HG02840 (cell line): ENCODE data around the gene CELF4.

ENCODE experiments used
- ATAC-seq: cut with Tn5 transposase; IDR thresholded peaks from one replicate; pipeline ENCODE4 v1.9.1; 2021; ENCODE audit warnings: mild to moderate bottlenecking, moderate library complexity, moderate number of reproducible peaks; ENCODE audit not compliant: unreplicated experiment, low FRiP score

CELF4 gene

DNA sequence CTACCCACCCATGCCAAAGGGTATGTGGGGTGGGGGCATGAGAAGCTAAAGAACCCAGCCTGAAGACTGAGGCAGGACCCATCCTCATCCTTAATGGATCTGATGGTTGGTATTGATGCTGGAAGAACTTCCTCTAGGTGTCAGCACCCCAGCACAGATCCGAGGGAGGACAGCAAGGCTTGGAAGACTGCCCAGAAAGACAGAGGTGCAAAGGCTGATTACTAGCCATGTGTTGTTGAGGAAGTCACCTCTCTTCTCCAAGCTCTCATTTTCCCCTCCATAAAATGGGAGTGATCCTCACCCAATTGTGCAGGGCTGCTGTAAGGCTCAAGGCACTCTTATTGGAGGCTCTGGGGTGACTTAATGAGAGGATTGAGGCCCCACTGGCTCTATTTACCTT is 256.5 kb downstream of the CELF4 start:
- ATAC-seq = no peak

DNA sequence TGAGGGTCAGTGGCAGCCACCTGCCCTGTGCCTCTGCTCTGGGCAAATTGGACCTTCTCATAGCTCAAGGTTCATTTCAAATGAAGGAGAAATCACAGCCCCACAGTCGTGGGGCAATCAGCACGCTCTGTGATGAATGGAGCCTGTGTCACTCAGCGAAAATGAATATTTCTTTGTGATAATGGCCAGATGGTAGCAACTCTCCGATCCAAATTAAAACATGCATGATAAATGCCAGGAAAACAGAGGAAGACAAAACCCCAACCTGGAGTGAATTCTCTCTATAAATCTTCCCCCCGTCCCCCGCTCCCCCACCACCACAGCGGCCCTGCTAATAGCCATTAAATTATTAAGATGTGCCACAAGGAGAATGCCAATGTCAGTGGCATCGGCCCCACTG is 258.4 kb downstream of the CELF4 start:
- no peak for ATAC-seq

DNA sequence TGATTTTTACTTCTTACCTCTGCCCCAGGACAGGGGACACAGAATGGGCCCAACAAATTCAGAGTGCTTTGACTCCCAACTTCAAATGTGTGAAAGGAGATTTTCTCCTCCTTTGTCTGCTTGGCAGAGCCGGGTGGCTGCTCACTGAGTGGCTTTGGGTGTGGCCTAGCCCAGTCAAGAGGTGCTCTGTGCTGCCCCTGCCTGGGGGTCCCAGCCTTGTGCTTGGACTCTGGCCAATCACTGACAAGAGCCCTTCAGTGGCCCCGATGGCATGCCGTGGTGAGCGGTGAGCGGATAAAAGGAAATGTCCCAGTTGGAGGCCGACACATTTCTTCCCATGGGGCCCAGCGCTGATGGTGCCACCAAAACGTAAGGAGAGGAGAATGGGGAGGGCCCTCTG is 259.2 kb downstream of the CELF4 start:
- ATAC-seq = no peak

DNA sequence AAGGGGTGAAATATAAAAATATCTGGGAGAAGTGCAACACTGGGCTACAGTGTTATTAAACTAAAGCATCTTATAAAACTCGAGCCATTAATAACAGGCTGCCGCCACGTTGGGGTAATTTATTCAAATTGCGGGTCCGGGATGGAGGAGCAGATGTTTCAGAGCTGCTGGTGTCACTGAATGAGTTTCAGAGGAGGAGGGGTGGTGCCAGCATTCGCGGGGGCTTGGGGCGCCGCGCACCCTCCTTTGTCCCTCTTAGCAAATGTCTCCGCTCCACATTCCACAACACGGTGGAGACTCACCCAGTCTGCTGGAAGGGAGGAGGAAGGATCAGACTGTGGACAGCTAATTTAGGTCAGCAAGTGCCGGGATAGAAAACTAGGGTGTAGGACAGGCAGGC is 260.5 kb downstream of the CELF4 start:
- ATAC-seq = no peak

DNA sequence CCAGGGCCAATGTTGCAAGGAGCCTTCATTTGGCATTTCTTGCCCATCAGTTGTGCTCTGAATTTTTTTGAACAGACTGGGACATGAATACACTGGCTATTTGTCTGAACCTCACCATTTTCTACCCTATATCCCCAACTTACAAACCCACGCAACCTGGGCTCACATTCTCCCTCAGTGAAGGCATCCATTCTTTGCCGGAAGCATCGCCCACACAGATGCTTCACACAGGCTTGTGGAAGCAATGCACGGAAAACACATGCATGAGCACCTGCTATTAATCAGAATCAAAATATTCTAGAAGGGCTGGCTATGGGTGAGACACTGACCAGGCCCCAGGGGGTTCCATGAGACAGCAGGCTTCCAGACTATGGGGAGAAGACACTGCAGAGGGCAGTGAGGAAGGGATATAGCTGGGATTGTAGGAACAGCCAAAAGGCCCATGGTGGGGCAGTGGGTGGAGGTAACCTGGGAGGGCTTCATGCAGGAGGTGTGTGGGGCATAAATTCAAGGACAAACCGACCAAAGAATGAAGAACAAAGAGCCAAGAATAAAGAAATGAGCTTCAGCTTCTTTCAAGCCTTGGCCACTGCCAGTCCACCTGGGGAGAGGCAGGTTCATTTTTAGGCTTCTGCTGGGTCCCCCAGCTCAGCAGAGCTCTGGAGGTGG is 261.5 kb downstream of the CELF4 start:
- ATAC-seq = no peak

DNA sequence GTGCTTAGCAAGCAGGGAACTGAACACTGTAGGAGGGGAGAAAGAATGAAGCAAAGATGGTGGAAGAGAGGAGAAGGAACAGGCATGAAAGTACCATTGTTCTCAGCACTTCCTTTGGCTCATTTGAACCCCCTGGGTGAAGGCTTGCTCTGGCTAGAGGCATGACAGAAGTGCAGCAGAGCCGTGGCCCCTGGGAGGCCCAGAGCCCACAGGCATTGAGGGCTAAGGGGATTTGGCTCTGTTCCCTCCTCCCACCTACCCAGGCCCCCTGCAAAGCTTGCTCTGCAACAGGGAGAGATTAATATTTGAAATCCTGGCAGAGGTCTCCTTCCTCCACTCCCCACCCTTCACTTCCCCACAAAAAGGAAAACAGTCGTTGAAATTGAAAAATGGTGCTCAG is 262.6 kb downstream of the CELF4 start:
- no peak for ATAC-seq

DNA sequence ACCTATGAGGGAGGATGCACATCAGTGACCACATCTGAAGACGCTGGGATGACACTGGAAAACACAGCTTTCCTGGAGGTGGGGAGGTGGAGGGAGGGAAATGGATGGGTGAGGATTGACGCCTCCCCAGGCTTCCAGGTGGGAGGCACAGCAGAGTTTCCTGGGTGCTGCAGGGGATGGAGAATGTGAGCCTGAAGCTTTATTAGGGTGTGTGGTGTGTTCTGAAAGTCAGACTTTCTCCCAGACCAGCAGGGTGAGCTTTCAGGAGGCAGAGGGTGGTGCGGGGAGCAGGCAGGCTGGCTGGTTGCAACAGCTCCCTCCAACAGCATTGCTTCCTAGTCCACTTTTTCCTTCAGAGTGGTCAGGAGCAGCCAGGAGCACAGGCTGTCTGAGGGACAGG is 263.1 kb downstream of the CELF4 start:
- ATAC-seq = no peak

DNA sequence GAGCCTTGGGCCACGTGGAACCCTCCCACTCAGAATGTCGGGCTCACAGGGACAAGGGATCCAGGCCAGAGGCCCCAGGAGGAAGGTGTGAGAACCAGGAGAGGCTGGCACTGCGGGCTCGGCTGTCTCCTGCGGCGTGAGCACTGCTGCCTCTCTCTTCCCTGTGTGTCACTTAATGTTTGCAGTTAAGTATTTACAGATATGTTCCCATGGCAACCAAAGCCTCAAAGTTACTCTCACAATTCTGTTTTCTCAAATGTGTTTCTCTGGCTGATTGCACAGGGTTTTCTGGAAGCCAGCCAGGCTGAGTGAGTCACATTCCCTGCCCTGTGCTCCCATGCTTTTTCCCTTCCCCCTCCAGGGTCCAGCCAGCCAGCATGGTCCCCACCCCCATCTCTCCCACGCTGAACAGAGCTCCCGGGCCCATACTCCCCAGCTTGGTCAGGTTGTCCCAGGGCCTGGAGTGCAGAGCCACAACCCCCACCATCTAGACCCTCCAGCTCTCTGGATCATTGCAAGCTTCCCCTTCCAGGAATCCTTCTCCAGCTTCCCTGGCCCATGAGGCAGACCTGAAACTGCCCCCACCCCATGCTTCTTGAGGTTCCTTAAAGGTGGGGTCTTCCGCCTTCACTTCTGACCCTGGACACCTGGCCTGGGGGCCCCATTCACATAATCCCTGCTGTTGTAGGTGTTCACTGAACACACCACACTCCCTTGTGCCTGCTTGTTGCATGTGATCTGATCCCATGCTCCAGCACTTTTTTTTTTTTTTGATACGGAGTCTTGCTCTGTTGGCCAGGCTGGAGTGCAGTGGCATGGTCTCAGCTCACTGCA is 265.9 kb downstream of the CELF4 start:
- ATAC-seq = no peak

DNA sequence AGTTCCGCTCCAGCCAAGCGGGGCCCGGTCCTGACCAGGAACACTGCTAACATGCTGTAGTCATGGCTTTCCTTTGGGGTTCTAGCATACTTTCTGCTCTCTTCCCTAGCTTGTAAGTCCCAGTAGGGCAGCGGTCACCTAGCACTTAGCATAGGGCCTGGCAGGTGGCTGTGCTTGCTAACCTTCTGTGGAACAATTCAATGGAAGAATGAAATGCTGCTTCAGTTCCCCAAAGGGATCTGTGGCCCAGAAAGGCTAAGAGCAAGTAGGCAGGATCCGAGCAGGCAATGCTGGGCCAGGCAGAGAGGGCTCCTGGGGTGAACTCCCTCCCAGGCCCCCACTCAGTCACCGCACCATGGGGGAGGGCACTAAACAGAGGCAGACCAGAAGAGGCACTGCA is 266.8 kb downstream of the CELF4 start:
- ATAC-seq = no peak

DNA sequence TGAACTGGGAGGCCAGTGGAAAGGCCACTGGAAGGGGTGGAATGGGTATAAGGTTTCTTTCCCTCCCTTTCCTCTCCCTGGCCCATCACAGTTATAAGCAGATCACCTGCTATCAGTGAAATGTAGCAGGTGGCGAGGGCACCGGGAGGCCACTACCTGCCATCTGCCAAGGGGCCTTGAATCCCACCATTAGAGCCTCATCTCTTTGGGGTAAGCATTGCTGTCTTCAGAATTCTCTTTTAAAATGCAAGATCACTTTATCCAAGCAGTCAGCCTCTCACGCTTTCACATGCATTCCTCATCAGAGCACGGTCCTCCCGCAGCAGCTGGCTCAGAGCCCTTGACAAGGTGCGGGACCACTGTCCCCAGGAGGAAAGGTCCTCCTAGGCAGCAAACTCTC is 268.5 kb downstream of the CELF4 start:
- no peak for ATAC-seq

DNA sequence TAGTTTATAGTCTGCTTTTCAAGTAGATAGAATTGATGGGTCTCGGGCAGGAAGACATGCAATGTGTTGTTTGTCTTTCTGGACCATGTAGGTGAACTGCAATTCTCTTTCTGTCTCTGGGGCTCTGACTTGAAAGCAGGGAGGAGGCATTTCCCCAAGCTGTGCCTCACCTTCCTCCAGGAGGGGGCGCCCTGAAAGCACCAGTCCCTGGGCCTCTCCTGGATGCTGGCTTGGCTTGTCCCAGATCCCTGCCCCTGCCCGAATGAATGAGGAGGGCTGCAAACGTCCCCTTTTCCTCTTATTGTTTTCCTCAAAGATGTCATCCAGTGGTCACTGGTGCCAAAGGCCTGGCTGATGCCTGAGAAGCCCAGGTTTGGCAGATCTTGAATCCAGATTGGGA is 270.6 kb downstream of the CELF4 start:
- no peak for ATAC-seq

DNA sequence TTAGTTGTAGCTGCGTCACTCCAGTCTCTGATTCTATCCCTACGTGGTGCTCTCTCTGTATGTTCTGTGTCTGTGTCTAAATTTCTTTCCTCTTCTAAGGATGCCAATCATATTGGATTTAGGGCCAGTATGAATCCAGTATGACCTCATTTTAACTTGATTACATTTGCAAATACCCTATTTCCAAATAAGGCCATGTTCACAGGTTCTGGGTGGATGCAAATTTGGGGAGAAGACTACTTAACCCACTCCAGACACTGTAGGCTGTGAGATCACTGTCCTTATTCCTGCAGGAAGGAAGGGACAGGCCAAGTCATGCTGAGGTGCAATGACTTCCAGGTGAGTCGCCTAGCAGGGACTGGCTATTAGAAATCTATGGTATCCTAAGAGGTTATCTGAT is 272.2 kb downstream of the CELF4 start:
- ATAC-seq = no peak

DNA sequence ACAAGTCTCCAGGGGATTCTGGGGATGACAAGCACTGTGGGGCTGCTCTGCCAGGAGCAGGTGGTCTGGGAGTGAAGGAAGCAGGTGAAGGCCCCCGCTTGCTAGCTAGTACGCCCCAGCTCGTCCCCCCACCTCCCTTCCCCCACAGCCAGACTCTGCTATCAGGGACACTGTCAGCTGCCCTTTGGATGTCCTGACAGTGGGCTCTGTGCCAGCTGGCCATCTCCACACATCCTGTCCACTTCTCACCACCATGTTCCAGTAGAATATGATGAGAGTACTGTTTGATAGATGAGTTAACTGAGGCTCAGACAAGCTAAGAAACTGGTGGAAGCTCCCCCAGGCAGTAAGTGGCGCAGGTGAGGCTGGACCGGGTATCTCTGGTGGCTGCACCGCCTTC is 276.2 kb downstream of the CELF4 start:
- no peak for ATAC-seq

DNA sequence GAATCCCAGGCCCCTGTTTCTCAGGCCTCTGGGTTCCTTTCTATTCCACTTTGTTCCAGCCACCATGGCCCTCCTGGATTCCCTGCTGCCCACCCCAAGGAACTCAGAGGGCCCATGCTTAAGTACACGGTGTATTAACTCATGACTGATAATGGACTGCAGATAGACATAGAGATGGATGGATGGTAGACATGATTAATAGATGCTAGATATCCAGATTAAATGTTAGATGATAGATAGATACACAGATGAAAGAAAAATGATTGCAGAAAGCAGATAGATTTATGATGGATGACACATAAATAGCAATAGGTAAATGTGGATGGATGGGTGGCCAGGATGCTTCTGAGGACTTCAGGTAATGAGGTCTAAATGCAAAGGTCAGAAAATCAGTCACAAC is 278.0 kb downstream of the CELF4 start:
- ATAC-seq = no peak

DNA sequence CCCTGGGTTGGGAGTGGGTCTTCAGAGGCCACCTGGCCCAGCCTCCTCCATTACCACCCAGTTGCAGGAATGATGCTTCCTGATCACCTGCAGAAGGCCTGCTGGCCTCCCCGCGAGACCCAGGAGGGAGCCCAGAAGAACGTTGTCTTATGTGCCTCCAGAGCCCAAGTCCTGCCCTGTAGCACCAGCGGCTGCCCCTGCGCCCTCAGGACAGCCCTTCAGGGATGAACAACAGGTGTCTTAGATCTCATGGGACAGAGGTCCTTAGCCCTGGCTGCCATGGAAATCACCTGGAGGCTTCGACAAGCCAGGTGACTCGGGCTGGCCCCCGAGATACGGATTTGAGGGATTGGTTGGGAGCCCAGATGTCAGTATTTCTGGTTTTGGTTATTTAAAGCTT is 278.8 kb downstream of the CELF4 start:
- ATAC-seq = no peak

DNA sequence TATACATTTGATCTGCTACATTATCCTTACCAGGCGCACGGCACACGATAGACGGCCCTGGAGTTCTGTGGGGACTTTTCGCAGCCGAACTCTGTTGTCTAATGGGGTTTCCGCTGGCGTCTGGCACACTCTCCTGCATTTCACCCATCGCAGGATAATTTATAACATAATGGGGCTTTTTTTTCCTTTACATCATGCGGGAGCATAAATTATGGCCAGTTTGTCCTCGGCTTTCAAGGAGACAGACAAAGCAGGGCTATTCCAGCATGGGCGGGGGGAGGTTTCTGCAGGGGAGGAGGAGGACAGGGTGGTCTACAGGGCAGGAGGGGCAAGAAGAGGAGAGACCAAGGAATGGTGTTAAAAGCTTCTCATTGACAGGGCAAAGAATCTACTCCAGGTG is 279.8 kb downstream of the CELF4 start:
- no peak for ATAC-seq

DNA sequence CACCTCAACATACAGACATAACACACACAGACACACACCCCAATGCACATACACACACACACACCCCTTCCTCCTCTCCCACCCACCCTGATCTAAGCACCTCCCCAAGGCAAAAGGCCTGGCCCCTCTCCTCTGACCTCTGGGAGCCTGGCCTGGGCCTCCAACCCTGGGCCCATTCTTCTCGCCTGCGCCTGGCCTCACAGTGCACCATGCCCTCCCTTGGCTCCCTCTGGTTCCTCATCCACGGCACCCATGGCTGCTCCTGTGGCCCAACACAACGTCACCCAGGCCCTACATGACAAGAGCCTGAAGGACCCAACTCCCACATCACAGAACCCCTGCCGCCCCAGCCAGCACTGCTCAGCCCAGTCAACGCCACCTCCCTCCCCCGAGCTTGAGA is 281.3 kb downstream of the CELF4 start:
- no peak for ATAC-seq

DNA sequence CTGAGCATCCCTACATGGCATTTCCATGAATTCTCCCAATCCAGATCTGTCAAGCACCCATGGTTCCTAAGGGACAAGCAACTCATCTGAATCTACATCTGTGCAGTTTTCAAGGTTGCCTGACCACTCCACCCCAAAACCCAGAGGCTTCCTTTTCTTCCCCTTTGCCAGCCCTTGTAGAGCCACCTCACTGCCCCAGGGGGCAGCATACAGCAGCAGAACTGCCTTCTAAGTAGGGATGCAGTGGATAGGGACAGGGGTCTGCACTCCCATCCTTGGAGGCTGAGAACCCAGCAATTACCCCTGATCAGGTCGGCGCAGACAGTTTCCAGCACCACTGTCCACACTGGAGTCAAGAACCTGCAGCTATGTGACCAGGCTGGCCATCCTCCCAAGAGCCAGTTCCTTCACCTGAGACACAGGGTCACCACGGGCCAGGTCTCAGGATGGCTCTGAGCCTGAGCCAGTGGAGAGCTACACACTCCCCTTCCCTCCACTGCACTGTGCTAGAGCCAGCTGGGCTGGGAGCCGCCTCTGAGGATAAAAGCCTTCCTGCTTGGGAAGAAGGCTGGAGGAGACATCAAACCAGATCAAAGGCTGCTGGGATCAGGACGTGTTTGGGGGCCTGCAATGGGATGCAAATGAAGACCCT is 283.1 kb downstream of the CELF4 start:
- no peak for ATAC-seq

DNA sequence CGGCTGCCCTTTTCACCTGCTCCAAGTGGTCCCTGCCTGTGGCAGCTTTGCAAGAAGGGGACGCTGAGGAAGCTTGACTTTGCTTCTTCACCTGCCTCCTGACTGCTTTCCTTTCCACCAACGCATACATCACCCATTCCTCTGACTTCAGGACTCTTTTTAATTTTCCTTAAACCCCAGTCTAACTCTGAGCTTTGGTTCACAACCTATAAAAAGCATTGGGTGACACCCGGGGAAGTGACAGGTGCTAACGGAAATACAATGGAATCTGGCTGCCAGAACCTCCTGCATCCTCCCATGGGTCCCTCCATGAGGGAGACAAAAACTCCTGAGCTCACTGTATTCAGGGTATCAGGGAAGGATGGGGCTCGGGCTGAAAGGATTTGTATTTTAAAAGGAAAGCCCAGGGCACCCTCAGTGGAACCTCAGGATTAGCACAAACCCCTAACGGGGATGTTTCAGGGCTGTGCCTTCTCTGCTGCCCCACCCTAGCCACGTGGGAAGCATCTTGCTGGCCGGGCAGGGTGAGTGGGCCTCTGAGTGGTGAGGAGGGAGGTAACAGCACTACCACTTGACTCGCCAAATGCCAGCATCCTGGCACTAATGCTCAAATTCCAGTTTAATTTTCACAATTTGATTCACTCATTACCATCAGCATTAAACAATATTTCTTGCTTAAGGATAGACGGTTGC is 284.8 kb downstream of the CELF4 start:
- no peak for ATAC-seq

DNA sequence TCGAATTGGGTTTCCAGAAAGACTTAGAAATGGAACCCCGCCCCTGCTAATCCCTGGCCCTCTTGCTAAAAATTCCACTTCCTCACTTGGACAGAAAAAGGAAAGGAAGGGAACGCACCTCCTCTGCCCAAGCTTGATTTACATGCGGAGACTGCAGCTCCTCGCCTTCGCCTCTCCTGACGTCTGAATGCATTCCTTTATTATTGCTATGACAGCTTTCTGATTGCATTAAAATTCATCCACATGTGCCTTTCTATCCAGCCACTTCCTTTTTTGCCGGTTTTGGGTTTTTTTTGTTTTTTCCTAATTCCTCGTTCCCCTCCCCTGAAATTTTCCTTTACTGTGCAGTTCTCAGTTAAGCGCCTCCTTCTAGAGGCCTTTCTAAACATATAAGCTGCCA is 287.8 kb downstream of the CELF4 start:
- no peak for ATAC-seq
